Measurements from ENCODE around the gene SLC6A12. TPM values are rescaled to one million over a fixed set of nuclear protein-coding genes. Genes with fewer than 3 reads are reported as not detected.

The SLC6A12 gene
- total RNA-seq, 1 experiment from 2014 or later, result 0.17 TPM

DNA sequence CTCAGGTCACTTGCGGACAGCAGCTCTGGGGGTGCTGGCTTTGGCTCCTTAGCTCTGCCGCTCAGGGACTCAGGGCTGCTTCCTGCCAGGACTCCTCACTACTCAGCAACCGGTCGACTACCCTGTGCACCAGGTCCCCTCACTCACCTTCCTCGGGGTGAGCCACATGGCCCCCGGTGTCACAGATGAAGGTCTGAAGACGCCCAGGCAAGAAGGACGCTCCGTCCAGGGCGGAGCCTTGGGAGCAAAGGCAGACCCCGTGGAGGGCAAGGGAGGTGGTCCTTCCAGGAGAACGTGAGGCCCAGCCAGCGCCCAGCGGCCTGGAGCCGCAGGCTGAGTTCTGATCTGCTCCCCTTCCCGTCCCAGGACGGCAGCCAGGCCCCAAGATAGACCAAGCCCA, 32.0 kb downstream of the SLC6A12 start:
- no peak overlapping the region for H3K56ac ChIP-seq (ENCODE audit: insufficient read length, low read depth, low read length)
- H2AK5ac ChIP-seq (ENCODE audit: insufficient read length, low read length), result no peak overlapping the region
- H3K27me3 ChIP-seq (ENCODE audit: insufficient read depth, low read length), result 0 out of 2 replicates have a peak, but pooled peaks cover 4% of the 10 kb centered on the region
- no peak for DNase-seq
- H2BK20ac ChIP-seq (ENCODE audit: low read depth, low read length, poor library complexity, severe bottlenecking), result no peak overlapping the region
- H3K18ac ChIP-seq (ENCODE audit: insufficient read length, low read depth, low read length), result no peak overlapping the region
- no peak overlapping the region for H2BK5ac ChIP-seq (ENCODE audit: insufficient read length, low read length)
- no peak overlapping the region for H4K91ac ChIP-seq (ENCODE audit: insufficient read length, low read depth, low read length)
- TF ChIP-seq, protein P1, sequence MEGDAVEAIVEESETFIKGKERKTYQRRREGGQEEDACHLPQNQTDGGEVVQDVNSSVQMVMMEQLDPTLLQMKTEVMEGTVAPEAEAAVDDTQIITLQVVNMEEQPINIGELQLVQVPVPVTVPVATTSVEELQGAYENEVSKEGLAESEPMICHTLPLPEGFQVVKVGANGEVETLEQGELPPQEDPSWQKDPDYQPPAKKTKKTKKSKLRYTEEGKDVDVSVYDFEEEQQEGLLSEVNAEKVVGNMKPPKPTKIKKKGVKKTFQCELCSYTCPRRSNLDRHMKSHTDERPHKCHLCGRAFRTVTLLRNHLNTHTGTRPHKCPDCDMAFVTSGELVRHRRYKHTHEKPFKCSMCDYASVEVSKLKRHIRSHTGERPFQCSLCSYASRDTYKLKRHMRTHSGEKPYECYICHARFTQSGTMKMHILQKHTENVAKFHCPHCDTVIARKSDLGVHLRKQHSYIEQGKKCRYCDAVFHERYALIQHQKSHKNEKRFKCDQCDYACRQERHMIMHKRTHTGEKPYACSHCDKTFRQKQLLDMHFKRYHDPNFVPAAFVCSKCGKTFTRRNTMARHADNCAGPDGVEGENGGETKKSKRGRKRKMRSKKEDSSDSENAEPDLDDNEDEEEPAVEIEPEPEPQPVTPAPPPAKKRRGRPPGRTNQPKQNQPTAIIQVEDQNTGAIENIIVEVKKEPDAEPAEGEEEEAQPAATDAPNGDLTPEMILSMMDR (conservative IDR thresholded peaks at IDR 0.05), result no peak
- H3T11ph ChIP-seq (ENCODE audit: low read length), result no peak overlapping the region
- H2BK12ac ChIP-seq (ENCODE audit: insufficient read length, low read depth, low read length), result no peak overlapping the region
- Mint-ChIP-seq H3K27me3 (ENCODE audit: low read depth) (peaks cover 17% of the 10 kb centered on the region), H3K4me3 (no peak overlapping the region), H3K27ac (0 out of 7 replicates have a peak overlapping the region, but pooled peaks of 1 of the 3 experiments have one; percentile 12), H3K36me3 (ENCODE audit: insufficient read depth in 1 of 3, low read depth in 3 of 3) (no peaks in the 10 kb centered on the region; a peak in 1 of 7 replicates), H3K4me1 (peaks cover 15 to 26% of the 10 kb centered on the region in 2 experiments), H3K9me3 (no peaks in the 10 kb centered on the region)
- no peak overlapping the region for H2BK120ac ChIP-seq (ENCODE audit: low read depth, low read length, poor library complexity, severe bottlenecking)
- no peaks in the 10 kb centered on the region for H4K20me1 ChIP-seq (ENCODE audit: control insufficient read depth, insufficient read depth, insufficient read length)
- no peak overlapping the region for H3K9ac ChIP-seq (ENCODE audit: extremely low read depth, insufficient read length, low read length)
- no peaks in the 10 kb centered on the region for H3K9me3 ChIP-seq (ENCODE audit: control insufficient read depth, low read depth, low read length)
- H3K27ac ChIP-seq (ENCODE audit: insufficient read length, low read depth, low read length), result no peak overlapping the region
- H3K23ac ChIP-seq (ENCODE audit: insufficient read length, low read depth, low read length), result no peak overlapping the region
- H3K23me2 ChIP-seq (ENCODE audit: insufficient read length, low read depth, low read length, poor library complexity, severe bottlenecking), result no peaks in the 10 kb centered on the region
- WGBS (ENCODE audit: extremely low coverage, insufficient read length, low lambda C conversion rate), result no CpG with 5 or more reads among the region's 17 CpGs
- no peak overlapping the region for H4K8ac ChIP-seq (replicated peaks; ENCODE audit: insufficient read length, low read depth, low read length)
- H3K14ac ChIP-seq (ENCODE audit: insufficient read depth, low read length), result no peak overlapping the region; the same call in 1 of the 2 replicates
- H3K4me2 ChIP-seq (ENCODE audit: insufficient read depth, insufficient read length, low read length), result no peak overlapping the region
- 0 out of 2 replicates have a peak, but pooled peaks cover 4% of the 10 kb centered on the region for H3K4me1 ChIP-seq (ENCODE audit: insufficient read depth, low read length)
- no peaks in the 10 kb centered on the region for H3K79me2 ChIP-seq (ENCODE audit: insufficient read depth, low read length)
- H2AFZ ChIP-seq (ENCODE audit: low read length), result no peak overlapping the region
- no peak overlapping the region for H2BK15ac ChIP-seq (ENCODE audit: low read depth, low read length)
- no peak overlapping the region for H4K5ac ChIP-seq (ENCODE audit: insufficient read length, low read depth, low read length)
- no peak overlapping the region for H3K4ac ChIP-seq (ENCODE audit: low read depth, low read length)
- no peaks in the 10 kb centered on the region for H3K79me1 ChIP-seq (ENCODE audit: insufficient read depth, low read depth, low read length, poor library complexity, severe bottlenecking)
